Activated naive CD4-positive, alpha-beta T cell treated with anti-CD3 and anti-CD28 coated beads for 36 hours (primary cell): ENCODE data around the gene PSTK. TPM values are rescaled to one million over a fixed set of nuclear protein-coding genes. Genes with fewer than 3 reads are reported as not detected.

ENCODE experiments used
- CTCF ChIA-PET: fragments of 350-600 bp; sonication (Branson Sonifier 250); formaldehyde crosslinking; loops from one replicate; lab custom pipeline; 2021; ENCODE audit warnings: antibody characterized with exemption; lab: Charles Lee
- DNase-seq: peaks from one replicate; pipeline ENCODE4 v3.0.0-alpha.2; 2020
- H3K27ac Mint-ChIP-seq: one replicate; pipeline ENCODE4 v1.8.0; 2021; ENCODE audit warnings: mild to moderate bottlenecking, mixed read lengths
- H3K27me3 Mint-ChIP-seq: one replicate; pipeline ENCODE4 v1.8.0; 2021; ENCODE audit warnings: low read depth, mixed read lengths
- H3K36me3 Mint-ChIP-seq: one replicate; pipeline ENCODE4 v1.8.0; 2021; ENCODE audit warnings: low read depth, mixed read lengths
- H3K4me1 Mint-ChIP-seq: one replicate; pipeline ENCODE4 v1.8.0; 2021; ENCODE audit warnings: low read depth, mixed read lengths
- H3K4me3 Mint-ChIP-seq: one replicate; pipeline ENCODE4 v1.8.0; 2021; ENCODE audit warnings: mild to moderate bottlenecking, moderate library complexity, mixed read lengths
- H3K9me3 Mint-ChIP-seq: one replicate; pipeline ENCODE4 v1.8.0; 2021; ENCODE audit warnings: mixed read lengths
- intact Hi-C: fragments of 100-400 bp; cut with micrococcal nuclease; formaldehyde crosslinking; loops from one replicate; pipeline ENCODE4 v1.15.1; 2023
- total RNA-seq, 2 experiments: library from RNA; stranded (reverse); gene quantifications; one replicate each; pipeline ENCODE4 v1.2.3, GENCODE V29; 2021

Gene PSTK
- total RNA-seq, 2 experiments from 2014 or later, result 3.9 to 4.2 TPM

DNA sequence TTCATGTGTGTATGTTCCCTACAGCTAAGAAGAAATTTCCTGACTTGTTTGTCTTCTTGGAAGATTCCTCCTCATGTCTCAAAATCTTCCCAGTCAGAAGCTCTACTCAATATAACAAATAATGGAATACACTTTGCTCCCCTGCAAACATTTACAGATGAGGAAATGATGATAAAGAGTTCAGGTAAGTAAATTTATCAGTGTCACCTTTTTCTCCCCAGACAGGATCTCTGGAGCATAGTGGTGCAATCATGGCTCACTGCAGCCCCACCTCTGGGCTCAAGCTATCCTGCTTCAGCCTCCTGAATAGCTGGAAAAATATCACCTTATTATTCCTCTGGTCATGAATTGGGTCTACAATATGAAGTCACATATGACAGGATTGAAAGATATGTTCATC is 54.1 kb downstream of the PSTK start:
- Mint-ChIP-seq H3K4me1 (peaks cover 3% of the 10 kb centered on the region), H3K27ac (no peak overlapping the region), H3K4me3 (no peak overlapping the region), H3K27me3 (no peaks in the 10 kb centered on the region), H3K36me3 (peaks cover 11% of the 10 kb centered on the region), H3K9me3 (no peaks in the 10 kb centered on the region)
- intact Hi-C loops, result no loop called here
- CTCF ChIA-PET, result interaction anchor here (0.7 kb wide), 1 partner anchor 22 kb away, joined by 8 read pairs; no protein-coding TSS in a partner anchor
- no peak for DNase-seq

DNA sequence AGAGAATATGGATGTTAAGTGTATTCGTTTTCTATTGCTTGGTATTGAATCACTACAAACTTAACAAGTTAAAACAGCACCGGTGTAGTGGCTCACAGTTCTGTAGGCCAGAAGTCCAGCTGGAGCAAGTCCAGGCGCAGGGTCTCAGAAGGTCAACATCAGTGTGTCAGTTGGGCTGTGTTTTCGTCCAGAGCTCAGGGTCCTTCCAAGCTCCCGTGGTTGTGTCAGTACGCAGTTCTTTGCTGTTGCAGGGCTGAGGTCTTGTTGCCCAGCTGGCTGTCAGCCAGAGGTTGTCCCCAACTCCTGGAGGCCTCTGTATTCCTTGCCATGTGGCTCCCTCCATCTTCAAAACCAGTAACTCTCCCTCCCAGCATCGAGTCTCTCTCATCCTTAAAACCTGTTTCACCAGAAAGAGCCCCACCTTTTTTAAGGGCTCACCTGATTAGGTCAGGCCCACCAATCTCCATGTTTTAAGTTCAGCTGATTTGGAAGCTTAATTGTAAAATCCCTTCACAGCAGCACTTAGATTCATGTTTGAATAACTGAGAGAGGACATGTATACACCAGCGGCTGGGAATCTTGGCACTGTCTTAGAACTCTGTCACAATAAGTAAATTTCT is 55.4 kb downstream of the PSTK start:
- Mint-ChIP-seq H3K27ac (no peak overlapping the region), H3K4me1 (peaks cover 3% of the 10 kb centered on the region), H3K4me3 (no peak overlapping the region), H3K36me3 (peaks cover 13% of the 10 kb centered on the region), H3K27me3 (no peaks in the 10 kb centered on the region), H3K9me3 (no peaks in the 10 kb centered on the region)
- DNase-seq, result no peak
- intact Hi-C loops, result no loop called here
- CTCF ChIA-PET, result no interaction called here

DNA sequence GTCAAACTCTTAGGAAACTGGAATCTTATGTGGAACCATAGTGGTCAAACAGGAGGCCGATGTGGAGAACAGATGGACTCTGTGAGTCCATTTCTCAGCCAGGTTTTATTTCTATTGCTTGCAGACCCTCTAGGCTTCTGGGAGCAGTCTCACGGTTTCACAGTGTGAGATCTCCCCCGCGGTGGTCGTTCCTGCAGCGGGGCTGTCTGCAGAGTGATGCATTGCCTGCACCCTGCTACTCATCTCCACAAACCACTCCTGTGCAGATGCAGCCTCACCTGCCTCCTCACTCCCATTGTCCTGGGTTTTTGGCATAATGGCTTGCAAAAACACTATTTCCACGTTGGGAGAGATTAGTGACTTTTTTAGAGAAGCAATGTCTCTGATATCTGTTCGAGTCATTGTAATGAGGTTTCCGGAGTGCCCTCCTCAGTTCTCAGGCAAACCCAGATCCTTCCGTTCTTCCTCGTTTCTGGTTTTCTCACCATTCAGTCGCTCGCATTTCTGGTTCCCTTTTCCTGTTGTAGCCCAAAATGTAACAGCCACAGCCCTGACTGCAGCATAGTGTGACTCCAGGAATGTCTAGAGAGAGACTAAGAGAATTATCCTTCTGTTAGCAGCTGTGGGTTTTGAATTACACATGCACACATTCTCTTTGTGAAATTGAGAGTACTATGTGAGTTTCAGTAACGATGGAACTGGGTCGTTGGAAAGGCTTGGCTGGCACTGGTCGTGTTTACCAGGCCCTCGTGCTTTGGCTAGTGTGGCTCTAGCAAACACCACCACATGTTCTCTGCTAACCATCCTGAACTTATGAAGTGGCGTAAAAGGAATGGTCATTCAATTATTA is 58.8 kb downstream of the PSTK start:
- intact Hi-C loops, result no loop called here
- Mint-ChIP-seq H3K9me3 (no peaks in the 10 kb centered on the region), H3K4me3 (no peak overlapping the region), H3K4me1 (peaks cover 3% of the 10 kb centered on the region), H3K36me3 (peaks cover 17% of the 10 kb centered on the region), H3K27me3 (no peaks in the 10 kb centered on the region), H3K27ac (no peak overlapping the region)
- DNase-seq, result no peak
- CTCF ChIA-PET, result no interaction called here

DNA sequence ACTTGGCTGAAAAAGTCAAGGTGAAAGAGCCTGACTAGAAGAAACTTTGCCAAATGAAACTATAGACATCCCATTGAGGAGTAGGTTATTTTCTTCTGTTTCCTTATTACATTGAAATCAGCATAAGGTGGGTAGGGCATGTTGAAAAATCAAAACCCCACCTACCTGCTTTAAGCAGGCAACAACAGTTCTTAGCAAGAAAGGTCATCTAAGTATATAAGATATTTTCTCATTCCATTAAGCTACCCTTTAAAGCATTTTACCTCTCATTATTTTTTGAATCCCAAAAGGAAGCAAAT is 59.4 kb downstream of the PSTK start:
- Mint-ChIP-seq H3K27me3 (no peaks in the 10 kb centered on the region), H3K9me3 (no peaks in the 10 kb centered on the region), H3K4me3 (no peak overlapping the region), H3K4me1 (peaks cover 3% of the 10 kb centered on the region), H3K27ac (no peak overlapping the region), H3K36me3 (peaks cover 20% of the 10 kb centered on the region)
- intact Hi-C loops, result no loop called here
- DNase-seq, result no peak
- CTCF ChIA-PET, result no interaction called here

Other genes with a start within 250 kb of the PSTK start
- gene CUZD1, start 134.5 kb upstream of the PSTK start, total RNA-seq, result under 1 TPM; 0.43 to 0.54 TPM
- gene FAM24B, start 100.8 kb upstream of the PSTK start, total RNA-seq, result 1 to 10 TPM; 8.0 to 8.1 TPM
- not detected for gene FAM24A, start 69.8 kb upstream of the PSTK start, total RNA-seq
- 1 to 10 TPM; 4.2 to 5.2 TPM for gene C10orf88, start 26.2 kb upstream of the PSTK start, total RNA-seq
- 10 to 100 TPM; 15.3 to 16.2 TPM for gene IKZF5, start 28.4 kb downstream of the PSTK start, total RNA-seq
- gene ACADSB, start 28.6 kb downstream of the PSTK start, total RNA-seq, result 10 to 100 TPM; 19.8 to 21.8 TPM
- under 1 TPM in 1 of 2 experiments, not detected in 1; 0.32 TPM for gene HMX3, start 155.6 kb downstream of the PSTK start, total RNA-seq
- gene HMX2, start 167.7 kb downstream of the PSTK start, total RNA-seq, result under 1 TPM; 0.62 to 0.99 TPM
- gene BUB3, start 174.0 kb downstream of the PSTK start, total RNA-seq, result 100 to 1,000 TPM; 293 to 307 TPM